ENCODE results near the gene ANO2.
"Not testable (repeated sequence)": the region's sequence is repeated elsewhere in the genome, so short reads cannot be mapped to it uniquely, and the experiment has no call there.

Gene ANO2

DNA sequence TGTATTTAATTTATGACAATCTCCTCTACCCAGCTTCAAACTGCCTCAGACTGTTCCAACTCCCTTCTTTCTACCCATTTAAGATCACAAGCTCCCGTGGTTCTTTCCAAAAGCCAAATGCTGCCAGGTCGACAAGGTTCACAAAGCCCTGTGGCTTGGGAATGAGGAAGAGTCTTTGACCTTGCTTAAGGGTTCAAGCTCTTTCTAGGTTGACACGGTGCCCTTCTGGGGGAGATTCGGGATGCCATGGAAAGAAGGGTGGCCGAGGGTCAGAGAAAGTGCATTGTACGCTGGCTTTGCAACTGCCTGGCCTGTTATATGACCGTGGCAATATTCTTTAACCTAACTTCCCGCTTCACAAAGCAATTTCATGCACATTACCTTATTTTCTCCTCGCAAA lies 239.3 kb downstream of the ANO2 start:
- no peak for DNase-seq
- intact Hi-C loops (cut with DNase I), result no loop called here

DNA sequence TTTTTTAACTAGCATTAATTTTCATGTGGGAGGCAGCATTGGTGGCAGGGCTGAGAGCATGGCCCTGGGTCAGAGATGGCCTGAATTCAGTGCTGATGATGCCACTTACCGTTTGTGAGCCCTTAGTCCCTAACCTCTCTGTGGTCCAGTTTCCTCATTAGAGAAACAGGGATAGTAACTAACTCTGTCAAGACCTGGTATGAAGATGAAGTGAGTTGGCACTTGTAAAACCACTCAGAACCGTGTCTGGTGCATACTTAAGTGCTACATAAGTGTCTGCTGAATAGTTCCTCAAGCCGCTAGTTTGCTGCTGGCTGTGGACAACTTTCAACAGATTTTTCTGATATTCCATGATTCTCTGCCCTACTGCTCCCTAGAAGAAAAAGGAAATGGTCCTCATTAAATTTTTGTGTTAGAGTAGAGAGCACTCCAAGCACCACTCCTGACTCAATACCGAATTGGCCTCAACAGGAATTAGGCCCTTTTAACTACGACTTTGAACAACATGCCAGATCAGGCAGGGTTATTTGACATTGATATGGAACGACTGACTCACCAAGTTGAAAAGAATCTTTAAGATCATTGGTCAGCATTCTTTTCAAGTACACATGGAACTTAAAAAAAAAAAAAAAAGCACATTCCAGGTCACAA lies 250.2 kb downstream of the ANO2 start:
- DNase-seq, result no peak
- intact Hi-C loops (cut with DNase I), result no loop called here

DNA sequence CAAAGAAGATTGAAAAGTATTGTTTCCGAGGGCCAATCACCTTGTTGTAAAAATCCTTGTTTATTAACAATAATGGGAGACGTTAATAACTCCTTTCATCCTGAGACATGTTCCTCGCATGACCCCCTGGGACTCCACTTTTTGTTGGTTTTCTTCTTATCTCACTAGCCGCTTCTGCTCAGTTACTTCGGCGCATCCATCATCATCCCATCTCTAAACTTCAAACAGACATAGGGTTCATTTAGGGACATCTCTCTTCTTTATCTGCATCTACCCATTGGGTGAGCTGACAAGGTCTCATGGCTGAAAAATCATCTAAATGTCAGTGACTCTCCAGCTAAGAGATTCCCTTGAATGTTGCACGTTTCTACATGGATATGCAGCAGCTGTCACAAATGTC lies 252.2 kb downstream of the ANO2 start:
- DNase-seq, result no peak
- intact Hi-C loops (cut with DNase I), result no loop called here

DNA sequence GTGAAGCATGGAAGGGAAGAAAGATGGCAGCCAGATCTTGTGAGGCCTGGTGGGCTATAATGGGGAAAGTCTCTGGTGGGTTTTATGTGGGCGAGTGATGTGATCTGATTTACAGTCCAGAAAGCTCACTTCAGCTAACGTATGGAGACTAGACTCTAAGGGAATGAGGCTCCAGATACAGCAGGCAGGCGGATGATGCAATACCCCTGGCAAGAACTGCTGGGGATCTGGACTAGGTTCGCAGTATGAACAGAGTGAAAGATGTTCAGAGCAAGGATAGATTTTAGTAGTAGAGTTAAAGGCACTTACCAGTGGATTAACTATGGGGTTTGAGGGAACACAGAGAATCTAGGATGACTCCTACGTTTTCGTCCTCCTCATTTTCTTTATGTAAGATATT lies 253.1 kb downstream of the ANO2 start:
- no peak for DNase-seq
- intact Hi-C loops (cut with DNase I), result no loop called here

DNA sequence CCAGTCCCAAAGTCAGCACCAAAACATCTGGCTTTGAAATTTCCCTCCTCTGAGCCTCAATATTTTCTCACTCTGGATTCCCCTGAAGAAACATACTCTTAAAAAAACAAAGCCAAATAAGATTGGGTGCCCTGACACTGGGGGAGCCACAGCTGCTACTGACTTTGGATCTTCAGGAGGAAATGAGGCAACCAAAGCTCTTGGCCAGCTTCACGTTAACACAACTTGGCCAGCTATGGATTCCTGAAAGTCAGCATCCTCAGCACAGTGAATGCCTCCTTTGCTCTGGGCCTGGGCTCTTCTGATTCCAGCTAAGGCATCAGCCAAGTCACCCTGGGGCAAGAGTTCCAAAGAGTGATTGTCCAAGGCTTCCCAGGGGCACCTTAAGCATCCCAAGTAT lies 254.8 kb downstream of the ANO2 start:
- no peak for DNase-seq
- intact Hi-C loops (cut with DNase I), result no loop called here

DNA sequence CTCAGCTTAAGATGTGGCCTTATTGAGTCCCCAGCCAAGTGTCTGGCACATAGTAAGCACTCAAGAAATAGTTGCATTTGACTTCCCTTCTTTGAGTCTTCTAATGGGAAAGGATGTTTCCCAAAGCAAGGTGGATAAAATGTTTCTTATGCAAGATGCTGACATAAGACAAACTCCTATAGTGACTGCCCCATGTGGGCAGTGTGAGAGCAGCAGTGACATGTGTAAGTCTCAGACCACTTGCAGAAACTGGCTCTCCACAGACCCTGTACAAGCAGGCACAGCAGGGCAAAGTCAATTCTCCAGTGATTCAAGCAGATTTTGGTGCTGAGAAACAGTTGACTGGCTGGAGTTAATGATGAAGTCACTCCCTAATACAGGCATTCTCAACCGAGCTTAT lies 255.3 kb downstream of the ANO2 start:
- DNase-seq, result no peak
- intact Hi-C loops (cut with DNase I), result no loop called here

DNA sequence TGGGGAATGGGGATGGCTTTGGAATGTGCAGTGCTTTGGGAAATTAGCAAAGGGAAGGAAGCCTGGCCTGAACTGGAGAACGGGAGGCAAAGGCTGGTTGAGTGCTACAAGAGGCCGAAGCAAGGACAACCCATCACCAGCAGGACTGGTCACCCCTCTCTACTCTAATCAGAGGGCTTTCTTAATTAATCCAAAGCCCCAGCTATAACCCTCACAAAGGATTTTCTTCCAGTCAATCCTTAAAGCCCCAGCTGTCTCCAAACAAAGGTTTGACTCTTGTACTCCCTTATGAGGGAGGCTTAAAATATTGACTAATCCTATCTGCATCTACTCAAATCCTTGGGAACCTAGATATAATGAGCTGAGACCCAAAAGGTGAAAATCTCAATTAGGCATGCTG lies 256.8 kb downstream of the ANO2 start:
- DNase-seq, result no peak
- intact Hi-C loops (cut with DNase I), result no loop called here

DNA sequence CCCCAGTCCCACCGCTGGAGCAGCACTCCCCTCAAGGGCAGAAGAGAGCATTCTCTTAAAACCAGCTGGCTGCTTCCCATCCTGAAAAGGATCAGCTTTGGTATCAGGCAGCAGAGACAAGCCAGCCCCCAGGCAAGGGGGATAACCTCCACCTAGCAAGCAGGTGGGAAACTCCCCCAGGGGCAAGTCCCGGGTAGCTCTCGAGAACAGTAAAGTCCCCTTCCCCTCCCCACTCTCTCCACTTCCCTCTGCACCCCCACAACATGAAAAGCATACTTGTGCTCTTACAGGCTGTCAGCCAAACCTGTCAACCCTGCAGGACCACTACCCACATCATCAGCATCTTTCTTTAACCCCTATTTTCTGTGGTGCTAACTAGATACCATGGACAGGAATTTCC lies 259.1 kb downstream of the ANO2 start:
- intact Hi-C loops (cut with DNase I), result no loop called here

DNA sequence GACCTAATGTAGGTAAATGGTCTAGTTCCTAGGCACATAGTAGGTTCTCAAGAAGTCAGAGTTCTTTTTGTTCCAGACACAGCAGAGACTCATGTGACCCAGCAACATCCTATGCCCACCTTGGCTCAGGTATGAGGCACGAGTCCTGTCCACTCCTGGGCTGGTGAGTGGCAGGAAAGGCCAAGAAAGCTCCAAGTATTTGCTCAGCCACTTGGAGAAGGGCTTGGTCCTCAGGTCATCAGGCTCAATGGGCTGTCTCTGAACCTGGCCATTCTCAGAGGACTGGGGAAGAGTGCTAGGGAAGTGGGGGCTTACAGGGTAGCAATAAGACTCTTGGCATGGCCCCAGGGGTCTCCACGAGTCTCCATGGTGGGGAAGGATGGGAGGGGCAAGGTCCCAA lies 260.1 kb downstream of the ANO2 start:
- intact Hi-C loops (cut with DNase I), result no loop called here
- no peak for DNase-seq

More for the DNA sequence above, 259.1 kb downstream of the ANO2 start:
- DNase-seq, result no peak

DNA sequence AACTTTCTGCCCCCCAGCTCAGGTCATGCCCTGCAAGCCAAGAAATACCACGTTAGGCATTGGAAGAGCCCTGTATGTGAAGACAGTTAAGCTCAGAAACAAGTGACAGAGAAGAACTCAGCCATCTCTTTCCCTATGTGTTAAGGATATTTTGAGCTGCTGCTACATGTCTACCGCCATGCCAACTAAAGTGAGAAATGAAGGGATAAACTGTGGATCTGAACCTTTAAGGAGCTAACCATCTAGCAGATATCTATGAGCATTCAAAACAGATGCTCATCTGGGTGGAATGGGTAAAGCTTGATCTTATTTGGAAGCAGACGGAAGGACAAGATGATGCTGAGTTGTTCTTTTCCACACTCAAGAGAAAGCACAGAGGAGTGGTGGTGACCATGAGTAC lies 262.5 kb downstream of the ANO2 start:
- intact Hi-C loops (cut with DNase I), result no loop called here
- no peak for DNase-seq

DNA sequence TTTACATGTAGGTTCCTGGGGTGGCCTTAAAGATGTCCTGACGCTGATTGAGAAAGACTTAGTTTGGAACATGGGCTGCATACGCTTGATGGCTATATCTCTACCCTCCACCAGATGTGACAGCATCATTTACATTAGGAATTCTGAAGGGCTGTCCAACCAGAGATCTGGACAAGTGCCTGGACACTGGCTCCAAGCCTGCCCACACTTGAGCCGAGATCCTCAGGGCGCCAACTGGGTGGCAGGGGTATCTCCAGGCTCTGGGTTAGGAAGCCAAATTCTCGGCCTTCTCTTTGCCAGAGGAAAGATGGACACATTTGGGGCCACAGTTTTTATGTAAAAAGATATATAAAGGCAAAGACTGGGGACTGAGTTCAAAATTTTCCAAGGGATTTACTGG lies 266.9 kb downstream of the ANO2 start:
- intact Hi-C loops (cut with DNase I), result no loop called here
- DNase-seq, result no peak

DNA sequence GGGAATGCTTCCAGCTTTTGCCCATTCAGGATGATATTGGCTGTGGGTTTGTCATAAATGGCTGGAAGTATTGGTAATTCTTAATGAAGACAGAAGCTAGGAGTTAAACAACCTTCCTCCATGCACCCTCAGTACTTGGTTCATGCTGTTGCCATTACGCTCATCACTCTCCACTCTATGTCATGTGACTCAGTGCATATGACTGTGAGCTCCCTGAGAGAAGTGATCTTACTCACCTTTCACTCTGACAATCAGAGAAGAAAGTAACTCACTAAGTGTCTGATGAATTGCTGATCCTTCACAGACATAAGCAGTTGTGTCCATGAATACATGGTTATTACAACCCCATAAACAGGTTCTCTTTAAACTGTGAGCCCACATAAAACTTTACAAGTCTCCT lies 275.4 kb downstream of the ANO2 start:
- intact Hi-C loops (cut with DNase I), result not testable (repeated sequence)

DNA sequence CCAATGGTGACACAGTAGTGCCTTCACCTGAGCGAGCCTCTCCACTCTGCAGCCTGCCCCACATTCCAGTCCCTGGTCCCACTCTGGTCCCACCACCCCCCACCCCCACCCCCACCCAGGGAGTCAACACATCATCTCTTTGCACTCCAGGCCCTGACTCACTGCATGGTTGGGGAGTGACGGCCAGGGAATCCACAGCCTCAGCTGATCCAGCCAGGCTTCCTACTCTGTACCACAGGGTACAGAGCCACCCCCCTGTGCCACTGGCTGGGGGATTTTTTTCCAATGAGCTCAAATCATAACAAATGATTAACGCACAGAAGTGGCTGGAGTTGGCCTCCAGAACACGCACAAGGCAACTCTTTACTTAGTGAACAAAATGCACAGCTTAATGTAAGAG lies 279.4 kb downstream of the ANO2 start:
- DNase-seq, result no peak
- intact Hi-C loops (cut with DNase I), result no loop called here

More for the DNA sequence above, 275.4 kb downstream of the ANO2 start:
- DNase-seq, result not testable (repeated sequence)

DNA sequence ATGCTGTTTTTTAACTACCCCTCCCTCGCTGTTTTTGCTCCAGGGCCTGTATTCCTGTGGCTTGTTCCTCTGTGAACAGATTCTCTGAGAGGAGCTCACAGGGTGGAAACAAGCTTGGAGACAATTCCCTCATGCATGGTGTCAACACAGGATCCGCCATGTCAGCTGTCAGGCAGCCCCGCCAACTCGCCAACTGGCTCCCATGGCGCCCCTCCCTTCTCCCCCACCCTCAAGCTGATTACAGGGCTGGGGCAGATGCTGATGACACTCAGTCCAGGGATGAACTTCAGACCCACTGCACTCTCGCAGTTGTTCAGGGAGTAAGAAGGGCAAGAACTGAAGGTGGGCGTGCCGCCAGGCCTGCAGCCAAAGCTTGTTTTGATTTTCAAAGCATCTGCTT lies 283.2 kb downstream of the ANO2 start:
- intact Hi-C loops (cut with DNase I), result no loop called here
- no peak for DNase-seq

DNA sequence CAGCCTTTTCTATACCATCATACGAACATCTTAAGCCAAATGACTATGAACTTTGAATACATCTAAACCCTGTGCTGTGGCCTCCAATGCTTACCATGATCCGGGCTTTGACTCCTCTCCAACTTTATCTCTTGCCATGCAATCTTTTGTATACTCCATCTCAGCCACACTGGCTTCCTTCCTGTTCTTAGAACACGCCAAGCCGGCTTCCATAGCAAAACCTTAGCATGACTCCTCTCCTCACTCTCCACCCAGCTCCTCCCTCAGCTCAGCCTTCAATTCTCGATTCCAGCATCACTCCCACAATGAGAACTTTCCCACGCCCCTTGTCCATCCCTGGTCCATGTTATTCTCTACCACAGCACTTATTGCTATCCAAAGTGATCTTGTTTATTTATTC lies 284.8 kb downstream of the ANO2 start:
- DNase-seq, result no peak
- intact Hi-C loops (cut with DNase I), result no loop called here

DNA sequence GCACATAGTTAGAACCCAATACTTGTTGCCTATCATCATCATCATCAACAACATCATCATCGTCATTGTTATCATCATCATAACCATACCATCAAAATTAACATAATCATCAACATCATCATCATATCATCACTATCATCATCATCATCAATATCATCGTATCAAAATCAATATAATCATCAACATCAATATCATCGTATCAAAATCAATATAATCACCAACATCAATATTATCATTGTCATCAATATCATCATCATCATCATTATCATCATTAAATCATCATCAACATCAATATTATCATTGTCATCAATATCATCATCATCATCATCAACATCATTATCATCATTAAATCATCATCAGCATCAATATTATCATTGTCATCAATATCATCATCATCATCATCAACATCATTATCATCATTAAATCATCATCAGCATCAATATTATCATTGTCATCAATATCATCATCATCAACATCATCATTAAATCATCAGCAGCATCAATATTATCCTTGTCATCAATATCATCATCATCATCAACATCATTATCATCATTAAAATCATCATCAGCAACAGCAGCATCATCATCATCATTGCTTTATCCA lies 286.6 kb downstream of the ANO2 start:
- not testable (repeated sequence) for DNase-seq
- intact Hi-C loops (cut with DNase I), result loop anchor here (2.0 kb wide), 1 partner anchor 46 kb away; no protein-coding TSS in a partner anchor

DNA sequence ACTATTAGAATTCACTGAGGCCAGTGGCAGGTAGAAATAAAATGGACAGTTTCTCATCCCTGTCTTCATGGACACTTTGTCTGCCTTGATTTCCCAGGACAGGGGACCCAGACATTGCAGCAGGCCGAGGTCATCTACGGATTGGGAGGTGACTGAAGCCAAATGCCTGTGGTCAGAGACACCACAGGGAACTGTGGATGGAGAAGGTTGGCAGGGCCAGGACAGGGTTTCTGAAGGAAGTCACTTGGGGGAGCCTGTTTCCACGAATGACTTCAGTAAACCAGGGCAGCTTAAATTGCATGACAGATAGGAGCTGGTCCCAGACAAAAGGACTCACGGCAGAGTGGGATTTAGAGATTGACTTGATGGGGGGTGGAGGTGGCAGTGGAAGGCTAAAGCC lies 288.2 kb downstream of the ANO2 start:
- intact Hi-C loops (cut with DNase I), result no loop called here
- no peak for DNase-seq

DNA sequence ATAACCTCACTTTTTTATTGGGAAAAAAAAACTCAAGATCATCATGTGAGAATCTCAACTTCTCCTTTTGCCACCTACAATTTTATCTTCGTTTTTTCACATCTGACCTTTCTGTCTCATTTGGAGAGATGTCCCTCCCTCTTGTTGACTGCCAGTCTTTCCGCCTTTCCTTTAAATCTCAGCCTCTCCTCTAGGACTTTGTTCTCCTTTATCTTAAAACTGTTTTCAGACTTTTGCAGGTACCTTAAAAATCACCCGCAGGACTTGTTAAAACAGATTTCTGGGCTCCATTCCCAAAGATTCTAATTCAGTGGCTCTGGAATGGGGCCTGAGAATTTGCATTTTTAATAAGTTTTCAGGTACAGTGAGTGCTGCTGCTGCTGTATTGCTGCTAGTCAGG lies 289.9 kb downstream of the ANO2 start:
- intact Hi-C loops (cut with DNase I), result no loop called here
- DNase-seq, result no peak

DNA sequence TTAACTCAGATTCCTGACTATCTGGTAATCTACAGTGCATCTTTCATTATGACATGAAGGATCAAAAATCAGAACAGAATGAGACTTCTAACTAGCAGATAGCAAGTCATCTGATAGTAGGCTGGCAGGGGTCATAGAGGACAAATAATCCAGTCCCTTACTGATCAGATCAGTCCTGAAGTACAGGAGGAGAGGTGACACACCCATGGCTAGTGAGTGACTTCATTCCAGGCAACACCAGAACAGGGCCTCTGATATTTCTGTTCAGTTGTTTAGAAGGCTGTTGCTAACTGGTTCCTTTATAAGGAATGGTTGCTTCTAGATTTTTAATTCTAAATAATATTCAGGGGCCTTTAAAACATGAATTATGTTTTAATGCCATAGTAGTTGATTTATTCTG lies 291.0 kb downstream of the ANO2 start:
- DNase-seq, result no peak
- intact Hi-C loops (cut with DNase I), result no loop called here

DNA sequence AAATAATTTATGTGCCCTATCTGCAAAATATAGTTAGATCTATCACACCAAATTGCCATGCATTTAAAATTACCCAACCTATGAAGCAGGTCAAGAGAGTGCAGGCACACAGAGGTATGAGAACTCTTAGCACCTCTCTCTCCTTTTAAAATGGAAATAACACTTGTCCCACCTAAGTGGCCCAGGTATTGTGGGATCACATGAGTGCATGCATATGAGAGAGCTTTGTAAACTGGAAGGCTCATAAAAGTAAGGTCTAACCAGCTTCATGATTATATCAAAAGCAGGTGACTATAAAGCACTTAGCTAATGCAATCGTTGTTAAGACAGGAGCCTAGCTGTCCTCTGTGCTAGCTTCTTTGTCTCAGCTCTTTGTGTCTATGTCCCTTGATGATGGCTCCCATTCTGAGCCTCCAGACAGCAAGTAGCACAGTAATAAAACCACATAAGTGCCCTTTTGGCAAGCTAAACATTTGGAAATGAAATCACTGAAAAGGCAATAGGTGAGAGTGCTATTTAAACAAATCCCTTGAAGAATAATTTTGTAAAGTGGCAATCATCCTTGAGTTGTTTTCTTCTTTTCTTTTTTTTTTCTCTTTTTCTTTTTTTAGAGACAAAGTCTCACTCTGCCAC lies 294.1 kb downstream of the ANO2 start:
- intact Hi-C loops (cut with DNase I), result no loop called here
- no peak for DNase-seq

DNA sequence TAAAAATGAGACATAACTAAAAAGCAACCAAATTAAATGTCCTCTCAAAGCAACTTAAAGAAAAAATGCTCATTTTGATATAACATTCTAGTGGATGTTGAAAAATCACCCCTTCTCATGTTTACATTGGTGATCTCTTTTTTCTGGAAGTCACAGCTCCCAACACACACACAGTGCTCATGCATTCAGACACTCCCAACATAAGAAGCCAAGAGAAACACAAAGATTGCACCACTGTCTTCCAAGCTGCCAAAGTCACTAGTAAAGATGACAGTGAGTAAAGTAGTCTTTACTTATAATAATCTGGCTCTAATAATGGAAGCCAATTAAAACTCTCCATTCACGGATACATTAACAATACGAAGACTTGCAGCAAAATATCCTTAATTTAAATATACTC lies 294.8 kb downstream of the ANO2 start:
- no peak for DNase-seq
- intact Hi-C loops (cut with DNase I), result no loop called here

DNA sequence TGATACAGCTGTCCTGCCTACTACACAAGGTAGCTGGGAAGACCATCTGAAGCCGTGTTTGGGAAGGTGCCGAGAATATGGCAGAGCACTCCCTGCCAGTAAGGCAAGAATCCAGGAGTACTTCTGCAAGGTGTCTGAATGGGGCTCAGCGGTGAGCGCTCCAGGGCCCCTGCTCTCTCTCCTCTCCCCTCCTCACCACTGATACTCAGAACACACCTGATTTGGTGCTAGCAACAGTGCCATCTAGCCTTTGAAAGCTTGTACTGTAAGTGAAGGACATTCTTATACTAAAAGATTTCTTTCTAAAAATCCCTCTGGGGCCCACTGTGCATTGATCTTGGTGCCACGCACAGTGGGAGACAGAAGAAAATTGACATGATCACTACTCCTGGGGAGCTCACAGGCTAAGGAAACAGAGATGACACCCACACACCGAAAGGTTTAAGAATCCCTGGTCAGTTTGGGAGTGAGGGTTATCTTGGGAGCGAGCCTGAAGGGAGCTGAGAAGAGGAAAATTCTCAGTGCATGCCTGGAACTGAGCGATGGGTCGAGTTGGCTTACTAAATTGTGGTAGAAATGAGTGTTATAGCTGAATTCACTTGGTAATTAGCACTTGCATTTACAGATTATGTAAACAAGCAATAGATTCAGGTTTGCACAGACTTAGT lies 296.2 kb downstream of the ANO2 start:
- DNase-seq, result no peak
- intact Hi-C loops (cut with DNase I), result loop anchor here (2.0 kb wide), 1 partner anchor 220 kb away; no protein-coding TSS in a partner anchor

All from posterior cingulate gyrus (tissue), 11 donors.